Activated CD4-positive, alpha-beta T cell treated with anti-CD3 and anti-CD28 coated beads, Interleukin-2, amount 50 U/mL, for 4 hours (primary cell): ENCODE data around the gene PNMA1.

Experiments
- DNase-seq, 2 experiments: peaks; one replicate each; pipeline ENCODE4 v3.0.0-alpha.2; 2020

Gene PNMA1

GRCh38 chr14:73661872-73662271 is 52.3 kb downstream of the PNMA1 start:
- no peak for DNase-seq
